Colon (tissue), 2 donors: ENCODE results near the gene SDHD.

Experiments
- FAIRE-seq: peaks from 2 replicates; lab custom pipeline; 2012; peaks lifted over from hg19 to GRCh38; lab: Jason Lieb, UNC
- donor health status: control.
- donor health status: control.

SDHD gene

GRCh38 chr11:112103446-112103845 lies 16.8 kb downstream of the SDHD start:
- FAIRE-seq, result no peak

- FAIRE-seq, result no peak
These were observed 19.4 kb downstream of the SDHD start for GRCh38 chr11:112106070-112106469.

GRCh38 chr11:112113539-112114457 lies 27.1 kb downstream of the SDHD start:
- FAIRE-seq, result peak; percentile 36

DNA sequence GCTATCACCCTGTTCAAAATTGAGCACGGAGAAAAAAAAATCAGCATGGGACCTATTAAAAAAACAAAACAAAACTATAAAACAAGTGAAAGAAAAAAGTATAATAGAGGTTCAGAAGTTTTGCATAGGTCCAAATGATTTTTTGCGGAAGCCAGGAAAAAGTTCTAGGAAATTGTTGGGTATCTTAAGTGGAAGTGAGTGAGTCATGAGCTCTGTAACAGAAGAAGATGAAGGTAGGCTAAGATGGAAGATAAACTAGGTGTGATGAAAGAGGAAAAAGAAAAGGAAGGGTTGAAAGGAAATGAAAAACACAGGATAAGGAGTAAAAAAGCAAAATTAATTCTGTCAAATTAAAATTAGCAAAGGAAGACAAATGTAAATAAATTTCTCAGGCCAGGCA lies 27.8 kb downstream of the SDHD start:
- FAIRE-seq, result no peak

DNA sequence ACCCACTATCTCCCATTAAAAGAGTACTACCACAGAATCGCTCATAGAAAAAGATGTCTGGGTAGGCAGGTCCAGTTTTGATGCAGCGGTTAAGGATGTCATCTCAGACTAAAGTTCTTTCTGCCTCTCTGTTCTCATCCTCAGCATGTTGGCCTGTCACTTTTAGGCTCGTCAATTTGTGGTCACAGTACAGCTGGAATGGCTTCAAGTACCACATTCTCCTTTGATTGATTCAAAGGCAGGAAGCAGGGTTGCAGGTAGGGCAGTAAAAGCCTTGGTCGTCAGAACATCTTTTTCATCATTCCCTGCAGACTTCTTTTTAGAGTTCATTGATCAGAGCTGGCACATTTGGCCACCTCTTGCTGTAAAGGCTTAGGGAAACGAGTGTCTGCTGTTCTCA lies 28.7 kb downstream of the SDHD start:
- FAIRE-seq, result no peak

DNA sequence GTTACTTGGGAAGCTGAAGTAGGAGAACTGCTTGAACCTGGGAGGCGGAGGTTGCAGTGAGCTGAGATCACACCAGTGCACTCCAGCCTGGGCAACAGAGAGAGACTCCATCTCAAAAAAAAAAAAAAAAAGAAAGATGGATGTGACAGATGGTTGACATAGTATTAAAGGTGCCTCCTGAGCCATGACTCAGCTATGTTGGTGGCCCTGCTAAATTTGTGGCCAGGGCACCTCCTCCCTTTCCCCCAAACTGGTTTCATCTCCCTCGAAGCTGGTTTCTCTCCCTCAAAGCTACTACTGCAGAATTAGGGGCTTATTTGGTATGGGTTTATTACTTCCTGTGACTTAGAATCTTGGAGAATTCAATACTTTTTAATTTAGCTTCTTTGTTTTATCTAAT lies 31.5 kb downstream of the SDHD start:
- FAIRE-seq, result no peak

DNA sequence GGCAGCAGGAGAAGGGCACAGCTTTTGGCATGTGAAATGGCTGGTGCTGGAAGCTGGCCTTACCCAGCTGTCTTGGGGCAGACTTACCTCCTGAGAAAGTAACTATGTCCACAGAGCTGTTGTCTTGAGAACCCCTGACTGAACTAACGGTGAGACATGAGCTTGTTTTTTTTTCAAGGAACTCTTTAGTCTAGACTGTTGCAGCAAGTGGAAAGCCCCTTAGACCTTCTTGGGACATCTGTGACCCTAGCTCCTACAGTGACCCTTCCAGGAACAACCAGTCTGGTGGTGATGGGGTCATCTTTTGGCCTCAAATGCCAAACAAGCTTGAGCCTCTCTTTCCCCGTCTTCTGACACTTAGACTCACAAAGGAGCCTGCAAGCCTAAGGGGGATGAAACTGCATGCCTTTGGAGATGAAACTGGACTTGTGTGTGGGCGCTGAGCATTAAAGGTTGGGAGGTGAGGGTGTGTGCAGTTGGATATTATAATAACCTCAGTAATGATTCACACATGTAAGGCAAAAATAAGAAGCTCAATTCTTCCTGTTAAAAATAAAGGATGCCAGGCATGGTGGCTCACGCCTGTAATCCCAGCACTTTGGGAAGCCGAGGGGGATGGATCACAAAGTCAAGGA lies 35.4 kb downstream of the SDHD start:
- FAIRE-seq, result no peak

DNA sequence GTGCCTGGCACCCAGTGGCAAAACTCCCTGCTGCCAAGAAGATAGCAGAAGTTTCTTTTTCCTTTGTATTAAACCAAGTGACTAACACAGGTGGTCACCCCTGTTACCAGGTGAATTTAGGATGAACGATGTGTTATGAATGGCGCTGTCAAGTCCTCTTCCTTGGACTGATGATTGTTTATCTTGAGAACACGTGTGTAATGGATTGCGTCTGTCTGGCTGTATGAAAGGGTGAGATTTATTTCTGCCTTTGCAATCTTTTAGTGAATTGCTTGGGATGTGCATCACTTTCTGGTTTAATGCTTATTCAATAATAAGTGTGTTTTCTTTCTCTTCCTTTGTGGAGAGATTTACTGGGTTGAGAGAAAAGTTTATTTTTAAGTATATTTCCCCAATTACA lies 36.5 kb downstream of the SDHD start:
- no peak for FAIRE-seq

GRCh38 chr11:112127056-112127455 lies 40.4 kb downstream of the SDHD start:
- no peak for FAIRE-seq

DNA sequence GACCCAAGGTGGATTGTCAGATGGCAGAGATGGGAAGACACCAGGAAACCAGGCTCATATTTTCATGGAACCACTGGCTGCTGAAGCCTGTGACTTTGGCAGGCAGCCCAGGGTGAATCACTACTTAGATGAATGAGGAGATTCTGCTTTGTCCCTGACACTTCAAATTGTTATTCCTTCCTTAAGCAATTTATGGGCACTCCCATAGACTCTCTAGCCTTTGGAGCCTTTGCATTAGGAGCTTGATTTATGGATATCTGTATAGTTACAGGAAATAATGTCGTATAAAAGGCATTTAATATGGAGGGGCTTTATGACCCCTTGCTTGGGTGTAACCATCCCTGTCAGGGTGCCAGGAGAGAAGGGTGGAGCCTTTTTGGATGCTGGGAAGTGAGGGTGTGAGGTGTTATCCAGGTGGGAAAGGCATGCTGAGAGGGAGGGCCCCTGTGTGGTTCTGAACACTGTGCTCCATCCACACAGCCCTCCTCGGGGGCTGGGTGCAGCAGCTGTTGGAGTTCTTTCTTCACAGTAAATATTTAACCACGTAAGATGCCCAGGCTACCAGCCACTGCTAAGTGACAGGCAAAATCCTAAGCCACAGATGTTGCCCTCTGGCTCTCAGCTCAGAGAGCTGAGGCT lies 41.9 kb downstream of the SDHD start:
- peak; percentile 38 for FAIRE-seq

DNA sequence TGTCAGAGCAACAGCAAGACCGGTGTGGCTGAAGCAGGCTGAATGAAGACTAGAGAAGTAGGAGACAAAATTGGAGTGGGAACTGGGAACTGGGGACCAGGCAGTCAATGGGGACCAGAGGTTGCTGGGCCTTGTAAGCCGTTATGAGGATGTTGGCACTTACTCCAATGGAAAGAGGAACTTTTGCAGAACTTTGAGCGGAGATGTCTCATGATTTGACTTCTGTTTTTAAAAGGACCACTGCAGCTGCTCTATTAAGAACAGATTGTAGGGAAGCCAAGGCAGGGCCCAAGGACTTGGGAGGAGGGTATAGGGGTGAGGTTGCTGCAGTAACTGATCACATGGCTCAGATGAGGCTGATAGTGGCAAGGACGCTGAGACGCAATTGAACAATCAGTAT lies 43.0 kb downstream of the SDHD start:
- FAIRE-seq, result no peak

- no peak for FAIRE-seq
These were observed 46.1 kb downstream of the SDHD start for GRCh38 chr11:112132737-112133136.

- no peak for FAIRE-seq
These were observed 47.8 kb downstream of the SDHD start for GRCh38 chr11:112134473-112134872.

- no peak for FAIRE-seq
These were observed 56.9 kb downstream of the SDHD start for GRCh38 chr11:112143597-112143996.
